NCI-H345 treated with DMSO at 0.1 percent for 48 hours (cell line): ENCODE results near the gene UPK3A.
"Not testable (repeated sequence)": the region's sequence is repeated elsewhere in the genome, so short reads cannot be mapped to it uniquely, and the experiment has no call there.

Source experiments
- DNase-seq: peaks from one replicate; lab custom pipeline; 2025; ENCODE audit not compliant: unreplicated experiment; lab: John Stamatoyannopoulos, UW

UPK3A gene

GRCh38 chr22:45328261-45328660 is 43.5 kb downstream of the UPK3A start:
- not testable (repeated sequence) for DNase-seq

GRCh38 chr22:45328822-45329529 is 44.2 kb downstream of the UPK3A start:
- no peak for DNase-seq

- no peak for DNase-seq
These were observed 44.8 kb downstream of the UPK3A start for GRCh38 chr22:45329530-45329936.

- no peak for DNase-seq
These were observed 45.8 kb downstream of the UPK3A start for GRCh38 chr22:45330548-45330947.

- no peak for DNase-seq
These were observed 46.7 kb downstream of the UPK3A start for GRCh38 chr22:45331486-45331885.

- DNase-seq = no peak
These were observed 47.3 kb downstream of the UPK3A start for GRCh38 chr22:45332001-45332400.

- no peak for DNase-seq
These were observed 49.3 kb downstream of the UPK3A start for GRCh38 chr22:45334068-45334467.

- DNase-seq = no peak
These were observed 49.8 kb downstream of the UPK3A start for GRCh38 chr22:45334528-45334927.

- DNase-seq = no peak
These were observed 50.5 kb downstream of the UPK3A start for GRCh38 chr22:45335021-45335818.

- no peak for DNase-seq
These were observed 51.2 kb downstream of the UPK3A start for GRCh38 chr22:45335854-45336522.

GRCh38 chr22:45336971-45337431 is 52.3 kb downstream of the UPK3A start:
- no peak for DNase-seq

- no peak for DNase-seq
These were observed 52.8 kb downstream of the UPK3A start for GRCh38 chr22:45337536-45337935.

GRCh38 chr22:45338795-45339194 is 54.0 kb downstream of the UPK3A start:
- DNase-seq = no peak

GRCh38 chr22:45340323-45340722 is 55.6 kb downstream of the UPK3A start:
- no peak for DNase-seq

GRCh38 chr22:45341498-45341897 is 56.7 kb downstream of the UPK3A start:
- DNase-seq = no peak

- no peak for DNase-seq
These were observed 58.4 kb downstream of the UPK3A start for GRCh38 chr22:45343143-45343542.

- DNase-seq = no peak
These were observed 59.6 kb downstream of the UPK3A start for GRCh38 chr22:45344334-45344733.
